NCI-H748 treated with DMSO at 0.1 percent for 48 hours (cell line): ENCODE results near the gene CCND3.

Source experiments
- DNase-seq: peaks from one replicate; lab custom pipeline; 2025; lab: John Stamatoyannopoulos, UW

CCND3 gene

DNA sequence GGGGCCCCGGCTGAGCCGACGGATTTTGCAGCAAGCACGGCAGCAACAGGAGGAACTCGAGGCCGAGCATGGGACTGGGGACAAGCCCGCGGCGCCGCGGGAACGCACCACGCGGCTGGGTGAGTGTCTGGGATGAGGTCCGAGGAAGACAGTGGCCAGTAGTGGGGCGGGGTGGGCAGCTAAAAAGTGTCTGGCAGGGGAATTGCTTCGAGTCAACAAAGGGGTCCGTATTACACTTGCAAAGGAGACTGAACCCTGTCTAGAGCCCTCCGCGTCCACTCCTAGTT, 20.0 kb downstream of the CCND3 start:
- DNase-seq = no peak

- peak; percentile 96 for DNase-seq
Measured at GRCh38 chr6:41920921-41921711, 20.5 kb downstream of the CCND3 start, which contains the start of the genes BYSL and MED20. BYSL (plus strand) TSS chr6:41921499; CDS start chr6:41921563, 64 bp downstream. MED20 (minus strand) TSS chr6:41921139; CDS start chr6:41921018, 121 bp downstream.

- no peak for DNase-seq
Measured at GRCh38 chr6:41917528-41917927, 24.1 kb downstream of the CCND3 start.

DNA sequence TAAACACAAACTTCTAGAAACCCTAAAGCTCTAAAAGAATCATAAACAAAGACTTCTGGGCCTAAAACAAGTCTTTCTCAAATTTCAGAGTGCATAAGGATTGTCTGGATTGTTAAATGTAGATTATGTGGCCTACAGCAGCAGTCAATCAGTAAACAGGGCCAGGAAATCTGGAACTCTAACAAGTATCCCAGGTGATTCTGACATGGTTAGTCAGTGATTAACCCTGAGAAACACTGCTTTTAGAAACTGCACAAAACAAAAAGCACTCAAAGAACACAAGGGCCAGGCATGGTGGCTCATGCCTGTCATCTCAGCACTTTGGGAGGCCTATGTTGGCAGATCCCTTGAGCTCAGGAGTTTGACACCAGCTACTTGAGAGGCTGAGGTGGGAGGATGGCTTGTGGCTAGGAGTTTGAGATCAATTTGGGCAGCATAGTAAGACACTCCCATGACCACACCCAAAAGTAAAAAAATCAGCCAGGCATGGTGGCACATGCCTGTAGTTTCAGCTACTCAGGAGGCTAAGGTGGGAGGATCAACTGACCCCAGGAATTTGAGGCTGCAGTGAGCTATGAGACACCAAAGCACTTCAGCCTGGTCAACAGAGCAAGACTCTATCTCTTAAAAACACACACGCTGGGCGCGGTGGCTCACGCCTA, 26.6 kb downstream of the CCND3 start:
- DNase-seq = no peak

- no peak for DNase-seq
Measured at GRCh38 chr6:41914343-41914742, 27.3 kb downstream of the CCND3 start.

DNA sequence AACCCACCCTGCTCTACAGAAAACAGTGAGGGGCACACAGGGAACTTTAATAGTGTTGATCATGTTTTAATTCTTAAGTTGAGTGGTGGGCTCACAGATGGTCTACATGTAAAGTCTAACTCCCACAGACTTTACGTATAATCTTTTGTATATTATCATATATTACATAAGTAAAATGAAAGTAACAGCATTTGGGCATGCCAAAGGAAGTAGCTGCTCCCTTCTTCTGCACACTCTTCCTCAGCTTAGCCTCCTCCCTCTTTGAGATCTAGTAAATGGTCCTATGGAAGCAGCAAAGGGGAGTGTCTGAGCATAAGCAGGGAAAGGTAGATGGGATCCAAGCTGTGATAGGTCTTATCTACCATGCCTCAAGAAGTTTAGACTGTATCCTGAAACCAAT, 31.9 kb downstream of the CCND3 start:
- no peak for DNase-seq

GRCh38 chr6:41901882-41902519, 39.6 kb downstream of the CCND3 start:
- DNase-seq = no peak

DNA sequence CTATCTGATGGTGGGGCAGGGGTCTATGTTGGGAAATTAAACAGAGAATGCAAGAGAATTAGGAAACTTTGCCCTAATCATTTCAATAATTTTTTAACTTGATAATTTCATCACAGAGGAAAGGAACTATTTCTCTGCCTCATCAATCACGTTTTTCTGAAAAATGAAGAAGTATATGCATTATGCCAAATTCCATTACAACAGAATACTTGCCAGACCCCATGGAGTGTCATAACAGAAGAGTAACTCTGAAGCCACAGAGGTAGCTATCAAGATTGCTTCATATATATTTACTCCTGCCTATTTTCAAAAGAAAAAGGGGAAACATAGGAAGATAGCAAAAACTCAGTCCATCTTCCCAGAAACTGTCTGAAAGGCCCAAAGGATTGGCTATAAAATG, 40.7 kb downstream of the CCND3 start:
- no peak for DNase-seq

DNA sequence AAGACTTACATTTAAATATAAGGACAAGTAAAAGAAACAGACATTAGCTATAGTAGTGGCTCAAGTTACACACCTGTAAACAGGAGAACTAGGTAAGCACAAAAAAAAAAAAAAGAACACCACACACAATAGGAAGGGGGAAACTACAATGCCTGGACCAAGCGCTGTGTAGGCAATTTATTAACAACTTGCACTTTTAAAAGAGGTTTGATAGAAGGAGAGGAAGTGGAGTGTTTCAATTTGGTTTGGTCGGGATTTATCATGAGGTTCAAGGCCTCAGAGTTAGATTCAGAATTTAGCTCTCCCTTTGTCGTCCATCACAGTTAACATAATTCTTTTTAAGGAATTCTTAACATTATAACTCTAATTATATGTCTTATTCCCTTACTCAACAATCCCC, 45.3 kb downstream of the CCND3 start:
- no peak for DNase-seq

- peak; percentile 97 for DNase-seq
Measured at GRCh38 chr6:41895300-41896233, 46.0 kb downstream of the CCND3 start, which contains the start of gene USP49. USP49 (minus strand) TSS chr6:41895375; CDS start chr6:41806983, 88,392 bp downstream.

DNA sequence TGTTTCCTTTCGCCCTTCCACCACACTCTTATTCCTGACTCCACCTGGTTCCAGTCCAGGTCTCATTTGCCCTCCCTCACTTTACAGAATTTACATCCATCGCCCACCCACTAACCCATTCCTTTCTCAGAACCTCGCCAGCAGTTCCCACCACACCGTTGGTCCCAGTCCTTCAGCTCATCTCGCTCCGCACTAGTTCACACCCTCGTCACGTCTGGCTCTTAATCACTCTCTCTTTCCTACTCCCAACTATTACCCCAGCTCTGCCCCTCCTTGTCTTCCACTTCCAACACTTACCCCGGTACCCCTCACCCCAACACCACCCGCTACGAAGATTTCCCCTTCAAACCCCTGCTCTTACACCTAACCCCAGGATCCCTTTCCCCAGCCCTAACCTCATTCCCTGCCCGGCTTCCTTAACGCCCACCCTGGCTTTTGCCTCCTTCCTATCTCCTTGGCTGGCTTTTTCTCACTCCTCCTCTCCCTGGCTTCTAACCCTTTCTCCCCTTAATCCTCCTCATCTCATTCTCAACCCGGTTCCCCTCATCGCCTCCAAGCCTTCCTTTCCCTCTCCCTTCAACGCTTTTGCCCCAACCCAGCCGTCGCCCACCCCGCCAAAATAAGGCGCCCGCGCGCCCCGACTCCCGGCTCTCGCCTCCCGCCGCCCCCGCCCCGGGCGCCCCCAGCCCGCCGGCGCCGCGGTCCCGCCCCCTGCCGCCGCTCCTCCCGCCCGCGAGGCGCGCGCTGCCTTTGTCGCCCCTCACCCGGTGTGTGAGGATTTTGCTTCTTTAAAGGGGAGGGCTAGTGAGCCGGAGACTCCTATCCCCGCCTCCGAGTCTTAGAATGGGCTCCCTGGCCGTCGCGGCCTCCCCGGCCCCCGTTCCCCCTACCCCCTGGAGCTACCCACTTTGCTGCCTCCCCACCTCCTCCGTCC, 47.0 kb downstream of the CCND3 start:
- DNase-seq = peak; percentile 61

DNA sequence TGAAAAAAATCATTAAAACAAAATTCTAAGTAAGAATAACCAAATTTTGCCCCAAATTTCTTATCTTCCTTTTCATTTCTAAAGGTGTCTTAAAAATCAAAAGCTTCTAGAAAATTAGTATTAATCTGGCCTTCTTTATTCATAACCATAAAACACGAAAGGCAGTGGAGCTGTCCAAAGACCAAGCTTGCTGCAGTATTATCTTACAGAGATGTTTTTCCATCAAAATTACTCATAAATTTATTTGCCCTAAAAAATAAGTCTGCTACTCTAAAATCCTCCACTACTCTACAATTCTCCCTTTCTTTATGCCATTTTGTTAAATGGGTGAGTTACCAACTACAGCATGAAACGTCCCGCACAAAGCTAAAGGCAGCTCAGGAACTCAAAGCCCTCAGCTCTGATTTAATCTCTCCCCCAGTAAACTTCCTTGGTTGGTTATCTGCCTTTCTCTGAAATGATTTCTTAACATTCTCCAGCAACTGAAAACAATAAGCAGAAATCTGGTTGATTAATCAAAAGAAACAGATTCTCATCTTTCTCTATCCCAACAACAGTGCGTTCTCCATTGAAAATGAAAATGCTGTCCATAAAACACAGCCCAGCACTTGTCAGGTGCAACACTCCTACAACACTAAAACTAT, 48.6 kb downstream of the CCND3 start:
- DNase-seq = no peak

DNA sequence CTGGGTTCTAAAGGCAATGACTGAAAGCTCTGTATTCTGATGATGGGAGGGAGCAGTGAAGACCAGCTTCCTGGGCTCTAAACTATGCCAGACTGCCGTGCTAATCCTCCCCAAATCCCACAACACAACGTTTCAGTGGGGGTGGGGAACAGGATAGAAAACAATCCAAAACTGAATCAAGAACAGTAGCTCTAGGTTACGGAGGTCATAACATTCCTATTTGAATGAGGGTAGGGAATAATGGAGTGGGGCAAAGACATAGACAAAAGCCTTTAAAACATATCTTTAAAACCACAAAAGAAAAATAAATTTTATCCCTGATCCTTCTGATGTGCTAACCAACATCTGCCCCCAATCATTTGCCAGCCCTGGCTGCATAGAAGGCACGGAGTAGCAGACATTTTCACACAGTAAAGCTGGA, 54.3 kb downstream of the CCND3 start:
- DNase-seq = no peak

DNA sequence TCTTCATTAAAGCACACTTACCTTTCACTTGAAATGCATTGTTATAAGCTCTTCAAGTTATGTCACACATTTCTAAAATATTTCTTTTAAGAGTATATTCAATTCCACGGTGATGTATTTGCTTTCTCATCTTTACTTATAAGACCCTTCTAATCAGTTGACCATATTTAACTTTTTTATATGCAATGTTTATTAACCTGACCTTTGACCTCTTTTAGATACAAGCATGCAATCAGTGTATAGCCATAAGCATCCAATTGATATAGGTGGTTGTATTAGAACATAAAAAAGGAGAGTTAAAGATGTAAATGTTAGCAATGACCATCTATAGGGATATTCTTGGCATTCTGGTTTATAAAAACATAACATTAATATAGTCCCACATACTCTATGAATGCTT, 55.7 kb downstream of the CCND3 start:
- no peak for DNase-seq

GRCh38 chr6:41884957-41885356, 56.7 kb downstream of the CCND3 start:
- DNase-seq = no peak
